Stimulated activated CD4-positive, alpha-beta T cell treated with anti-CD3 and anti-CD28 coated beads, Interleukin-12 subunit alpha, Interleukin-12 subunit beta, amount 100 ng/mL, for 4 hours (primary cell): ENCODE results near the gene FCHO2.
"Not testable (repeated sequence)": the region's sequence is repeated elsewhere in the genome, so short reads cannot be mapped to it uniquely, and the experiment has no call there.

ENCODE experiments used
- DNase-seq: peaks from one replicate; pipeline ENCODE4 v3.0.0-alpha.2; 2020

The FCHO2 gene

GRCh38 chr5:72957337-72957736 lies 1.5 kb downstream of the FCHO2 start:
- no peak for DNase-seq

GRCh38 chr5:72959257-72959656 lies 3.4 kb downstream of the FCHO2 start:
- DNase-seq: no peak

DNA sequence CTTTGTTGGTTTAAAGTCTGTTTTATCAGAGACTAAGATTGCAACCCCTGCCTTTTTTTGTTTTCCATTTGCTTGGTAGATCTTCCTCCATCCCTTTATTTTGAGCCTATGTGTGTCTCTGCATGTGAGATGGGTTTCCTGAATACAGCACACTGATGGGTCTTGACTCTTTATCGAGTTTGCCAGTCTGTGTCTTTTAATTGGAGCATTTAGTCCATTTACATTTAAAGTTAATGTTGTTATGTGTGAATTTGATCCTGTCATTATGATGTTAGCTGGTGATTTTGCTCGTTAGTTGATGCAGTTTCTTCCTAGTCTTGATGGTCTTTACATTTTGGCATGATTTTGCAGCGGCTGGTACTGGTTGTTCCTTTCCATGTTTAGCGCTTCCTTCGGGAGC lies 18.6 kb downstream of the FCHO2 start:
- DNase-seq: not testable (repeated sequence)

DNA sequence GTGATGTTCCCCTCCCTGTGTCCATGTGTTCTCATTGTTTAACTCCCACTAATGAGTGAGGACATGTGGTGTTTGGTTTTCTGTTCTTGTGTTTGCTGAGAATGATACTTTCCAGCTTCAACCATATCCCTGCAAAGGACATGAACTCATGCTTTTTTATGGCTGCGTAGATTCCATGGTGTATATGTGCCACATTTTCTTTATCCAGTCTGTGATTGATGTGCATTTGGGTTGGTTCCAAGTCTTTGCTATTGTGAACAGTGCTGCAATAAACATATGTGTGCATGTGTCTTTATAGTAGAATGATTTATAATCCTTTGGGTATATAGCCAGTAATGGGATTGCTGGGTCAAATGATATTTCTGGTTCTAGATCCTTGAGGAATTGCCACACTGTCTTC lies 21.0 kb downstream of the FCHO2 start:
- not testable (repeated sequence) for DNase-seq

GRCh38 chr5:72985719-72986118 lies 29.9 kb downstream of the FCHO2 start:
- DNase-seq: no peak

DNA sequence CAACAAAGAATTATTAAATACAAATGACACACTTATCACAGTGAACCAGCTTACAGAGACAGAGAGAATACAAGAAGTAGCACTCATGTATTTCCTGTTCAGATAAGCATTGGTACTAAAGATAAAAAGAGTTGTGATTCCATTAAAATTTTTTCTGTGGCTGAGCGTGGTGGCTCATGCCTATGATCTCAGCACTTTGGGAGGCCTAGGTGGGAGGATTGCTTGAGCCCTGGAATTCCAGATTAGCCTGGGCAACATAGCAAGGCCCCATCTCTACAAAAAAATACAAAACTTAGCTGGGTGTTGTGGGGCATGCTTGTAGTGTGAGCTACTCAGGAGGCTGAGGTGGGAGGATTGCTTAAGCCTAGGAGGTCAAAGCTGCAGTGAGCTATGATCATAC lies 32.9 kb downstream of the FCHO2 start:
- no peak for DNase-seq

- DNase-seq: no peak
Observed at GRCh38 chr5:72991394-72991793, 35.6 kb downstream of the FCHO2 start.

DNA sequence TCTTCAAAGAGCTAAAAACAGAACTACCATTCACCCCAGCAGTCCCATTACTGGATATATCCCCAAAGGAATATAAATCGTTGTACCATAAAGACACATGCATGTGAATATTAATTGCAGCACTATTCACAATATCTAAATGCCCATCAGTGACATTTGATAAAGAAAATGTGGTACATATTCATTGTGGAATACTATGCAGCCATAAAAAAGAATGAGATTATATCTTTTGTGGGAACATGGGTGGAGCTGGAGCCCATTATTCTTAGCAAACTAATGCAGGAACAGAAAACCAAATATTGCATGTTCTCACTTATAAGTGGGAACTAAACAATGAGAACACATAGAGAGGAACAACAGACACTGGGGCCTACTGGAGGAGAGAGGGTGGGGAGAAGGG lies 38.7 kb downstream of the FCHO2 start:
- no peak for DNase-seq

DNA sequence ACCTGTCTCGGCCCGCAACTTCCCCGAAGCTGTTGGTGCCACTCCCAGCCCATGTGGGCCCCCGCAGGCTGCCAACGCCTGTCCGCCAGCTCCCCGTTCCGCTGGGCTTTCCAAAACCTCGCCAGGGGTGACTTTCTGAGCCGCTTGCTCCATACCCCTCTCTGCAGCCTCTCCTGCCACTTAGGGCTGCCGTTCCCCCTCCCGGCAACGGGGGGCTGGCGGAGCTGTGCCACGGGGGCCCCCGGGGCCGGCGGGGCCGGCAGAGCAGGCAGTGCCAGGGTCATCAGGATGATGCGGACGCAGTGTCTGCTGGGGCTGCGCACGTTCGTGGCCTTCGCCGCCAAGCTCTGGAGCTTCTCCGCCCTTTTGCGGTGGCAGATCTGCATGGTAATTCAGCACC lies 40.8 kb downstream of the FCHO2 start:
- no peak for DNase-seq

GRCh38 chr5:72999916-73000315 lies 44.1 kb downstream of the FCHO2 start:
- no peak for DNase-seq

GRCh38 chr5:73005886-73006285 lies 50.0 kb downstream of the FCHO2 start:
- no peak for DNase-seq

- DNase-seq: no peak
Observed at GRCh38 chr5:73007051-73007450, 51.2 kb downstream of the FCHO2 start.

DNA sequence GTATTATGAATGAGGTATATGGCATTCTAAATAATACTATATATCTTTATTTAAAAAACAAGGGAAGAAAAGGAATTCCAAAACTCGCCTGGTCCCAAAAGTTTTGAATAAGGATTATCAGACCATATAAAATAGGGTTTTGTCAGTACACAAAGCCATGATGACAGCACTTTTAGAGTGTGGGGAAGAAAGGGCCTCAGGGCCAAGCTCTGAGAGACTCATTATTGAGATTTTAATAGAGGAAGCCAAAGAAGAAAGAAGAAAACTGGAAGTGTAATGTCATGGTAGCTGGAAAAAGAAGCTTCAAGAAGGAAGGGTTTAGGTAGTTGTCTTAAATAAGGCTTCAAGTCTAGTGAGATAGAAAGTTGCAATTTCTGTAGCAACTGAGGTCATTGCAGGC lies 53.0 kb downstream of the FCHO2 start:
- DNase-seq: no peak

- DNase-seq: not testable (repeated sequence)
Observed at GRCh38 chr5:73011612-73012011, 55.8 kb downstream of the FCHO2 start.

DNA sequence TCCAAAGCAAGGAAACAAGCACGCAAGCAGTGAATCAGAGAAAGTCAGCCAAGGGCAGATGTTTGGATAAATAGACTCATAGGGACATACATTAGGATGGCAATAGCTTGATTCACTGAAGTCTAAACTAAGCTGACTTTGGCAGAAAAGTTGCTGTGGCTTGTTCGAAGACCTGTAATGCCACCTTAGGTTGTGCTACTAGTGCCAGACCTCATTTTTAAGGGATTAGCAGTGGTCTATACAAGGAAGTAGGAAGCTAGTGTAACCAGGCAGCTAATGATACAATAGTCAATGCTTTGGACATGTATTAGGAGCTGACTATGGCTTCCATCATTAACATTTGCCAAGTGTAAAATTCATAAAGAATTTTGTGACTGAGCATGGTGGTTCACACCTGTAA lies 63.1 kb downstream of the FCHO2 start:
- DNase-seq: no peak

GRCh38 chr5:73019766-73020165 lies 63.9 kb downstream of the FCHO2 start:
- no peak for DNase-seq

DNA sequence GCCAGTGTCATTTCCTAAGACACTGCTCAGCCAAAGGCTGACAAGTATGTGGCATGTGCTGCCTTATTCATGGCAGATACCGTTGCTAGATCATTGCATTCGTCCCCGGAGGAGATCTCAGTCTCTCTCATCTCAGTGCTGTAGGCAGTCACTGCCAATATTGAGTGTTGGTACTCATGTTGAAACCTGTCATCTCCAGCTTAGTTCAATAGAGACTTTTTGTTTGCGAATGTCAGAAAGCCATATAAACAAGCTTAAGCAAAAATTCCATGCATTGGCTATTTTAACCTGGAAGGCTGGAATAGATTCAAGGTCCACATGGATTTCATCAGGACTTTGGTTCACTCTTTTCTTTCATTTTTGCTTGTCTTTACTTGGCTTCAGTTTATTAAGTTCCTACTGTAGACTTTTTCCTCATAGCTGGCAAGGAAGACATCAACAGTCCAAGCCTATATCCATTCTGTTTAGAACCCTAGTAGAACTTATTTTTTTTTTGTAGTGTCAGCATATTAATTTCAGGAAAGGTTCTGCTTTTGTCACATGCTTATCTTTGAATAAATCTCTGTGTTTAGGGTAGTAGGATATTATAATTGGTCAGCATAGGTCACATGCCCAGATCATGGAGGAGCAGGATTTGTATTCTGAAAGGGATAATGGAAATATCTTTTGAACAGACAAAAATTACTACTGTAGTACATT lies 66.8 kb downstream of the FCHO2 start:
- DNase-seq: no peak

DNA sequence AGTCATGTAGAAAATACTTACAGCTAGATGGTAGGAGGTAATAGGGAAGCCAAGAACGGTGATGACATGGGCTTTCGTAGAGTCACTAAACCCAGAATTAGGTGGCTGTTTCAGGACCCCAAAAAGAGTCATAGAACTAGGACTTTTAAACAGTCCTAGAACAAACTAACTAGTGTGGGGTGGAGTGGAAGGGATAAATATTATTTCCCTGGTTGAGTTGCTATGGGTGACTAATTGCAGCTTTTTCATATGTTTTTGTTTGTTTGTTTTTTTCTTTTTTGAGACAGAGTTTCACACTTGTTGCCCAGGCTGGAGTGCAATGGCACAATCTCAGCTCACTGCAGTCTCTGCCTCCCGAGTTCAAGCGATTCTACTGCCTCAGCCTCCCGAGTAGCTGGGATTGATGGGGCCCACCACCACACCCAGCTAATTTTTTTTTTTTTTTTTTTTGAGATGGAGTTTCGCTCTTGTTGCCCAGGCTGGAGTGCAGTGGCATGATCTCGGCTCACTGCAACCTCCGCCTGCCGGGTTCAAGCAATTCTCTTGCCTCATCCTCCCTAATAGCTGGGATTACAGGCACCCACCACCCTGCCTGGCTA lies 69.2 kb downstream of the FCHO2 start:
- not testable (repeated sequence) for DNase-seq

DNA sequence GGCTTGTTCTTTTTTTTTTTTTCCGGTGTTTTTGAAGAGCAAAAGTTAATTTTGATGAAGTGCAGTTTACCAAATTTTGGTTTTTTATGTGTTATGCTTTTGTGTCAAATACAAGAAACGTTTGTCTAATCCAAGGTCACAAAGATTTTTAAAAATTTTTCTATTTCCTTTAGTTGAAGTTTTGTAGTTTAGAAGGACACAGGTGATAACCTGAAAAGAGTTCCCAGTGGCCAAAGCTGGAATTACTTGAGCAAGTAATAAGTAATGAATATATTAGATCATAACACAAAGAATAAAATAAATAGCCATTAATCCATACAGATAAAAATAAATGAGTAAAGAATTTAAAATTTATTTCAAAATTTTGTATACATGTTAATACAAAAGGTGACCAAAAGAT lies 71.5 kb downstream of the FCHO2 start:
- DNase-seq: no peak

DNA sequence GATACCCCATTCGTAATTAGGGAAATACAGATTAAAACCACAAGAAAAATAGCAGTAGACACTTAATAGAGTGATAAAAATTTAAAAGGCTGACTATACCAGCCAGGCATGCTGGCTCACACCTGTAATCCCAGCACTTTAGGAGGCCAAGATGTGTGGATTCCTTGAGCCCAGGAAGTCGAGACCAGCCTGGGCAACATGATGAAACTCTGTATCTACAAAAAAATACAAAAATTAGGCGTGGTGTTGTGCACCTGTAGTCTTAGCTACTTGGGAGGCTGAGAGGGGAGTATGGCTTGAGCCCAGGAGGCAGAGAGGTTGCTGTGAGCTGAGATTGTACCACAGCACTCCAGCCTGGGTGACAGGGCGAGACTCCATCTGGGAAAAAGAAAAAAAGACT lies 72.0 kb downstream of the FCHO2 start:
- no peak for DNase-seq

DNA sequence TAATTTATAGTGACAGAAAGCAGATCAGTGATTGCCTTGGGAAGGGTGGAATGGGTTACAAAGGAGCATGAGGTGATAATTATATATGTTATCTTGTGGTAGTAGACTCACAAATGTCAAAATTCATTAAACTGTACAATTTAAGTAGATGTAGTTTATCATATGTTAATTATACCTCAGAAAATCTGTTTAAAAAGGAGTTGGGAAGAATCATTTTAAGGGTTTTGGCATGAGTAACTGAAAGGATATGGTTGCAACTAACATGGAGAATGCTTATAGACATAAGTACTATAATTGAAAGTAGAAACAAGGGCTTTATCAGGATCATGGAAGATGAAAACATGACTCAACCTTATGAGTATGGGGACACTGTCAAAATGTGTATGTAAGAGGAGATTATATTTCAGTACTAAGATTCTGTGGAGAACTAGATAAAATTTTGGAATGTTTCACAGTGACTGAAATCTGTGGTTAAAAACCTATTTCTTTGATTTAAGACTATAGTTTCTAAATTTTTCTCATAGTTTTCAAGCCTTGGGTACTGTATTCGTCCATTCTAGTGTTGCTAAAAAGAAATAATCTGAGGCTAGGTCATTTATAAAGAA lies 73.3 kb downstream of the FCHO2 start:
- no peak for DNase-seq

DNA sequence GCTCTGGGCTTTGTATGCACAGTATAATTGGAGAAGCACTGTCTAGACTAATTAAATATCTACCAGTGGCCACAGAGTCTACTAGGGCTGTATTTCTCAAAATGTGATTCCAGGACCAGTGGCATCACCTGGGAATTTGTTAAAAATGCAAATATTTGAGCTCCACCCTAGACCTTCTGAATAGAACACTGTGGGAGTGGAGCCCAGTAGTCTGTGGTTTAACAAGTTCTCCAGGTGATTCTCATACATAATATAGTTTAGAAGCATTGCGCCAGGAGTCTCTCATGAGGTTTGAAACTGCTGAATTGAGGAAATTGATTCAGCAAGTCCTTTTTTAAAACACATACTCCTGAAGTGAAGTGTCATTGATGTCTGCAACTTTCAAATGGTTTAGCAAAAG lies 74.7 kb downstream of the FCHO2 start:
- no peak for DNase-seq

DNA sequence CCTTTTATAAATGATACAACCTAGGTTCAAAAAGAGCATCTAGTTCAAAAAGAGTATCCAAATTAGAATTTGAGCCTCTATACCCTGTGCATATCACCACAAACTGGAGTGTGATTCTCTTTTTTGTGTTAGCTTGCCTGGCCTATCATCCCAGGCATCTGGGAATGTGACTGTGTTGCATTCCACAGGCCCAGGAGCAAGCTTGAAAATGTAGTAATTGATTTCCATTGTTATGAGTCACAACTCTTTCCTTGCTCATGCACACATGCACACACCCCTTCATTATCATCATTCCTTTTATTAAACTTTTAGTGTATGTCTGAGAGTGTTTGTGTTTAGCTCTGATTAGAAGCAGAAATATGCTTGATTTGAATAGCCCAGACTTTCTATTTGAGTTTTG lies 75.2 kb downstream of the FCHO2 start:
- no peak for DNase-seq

DNA sequence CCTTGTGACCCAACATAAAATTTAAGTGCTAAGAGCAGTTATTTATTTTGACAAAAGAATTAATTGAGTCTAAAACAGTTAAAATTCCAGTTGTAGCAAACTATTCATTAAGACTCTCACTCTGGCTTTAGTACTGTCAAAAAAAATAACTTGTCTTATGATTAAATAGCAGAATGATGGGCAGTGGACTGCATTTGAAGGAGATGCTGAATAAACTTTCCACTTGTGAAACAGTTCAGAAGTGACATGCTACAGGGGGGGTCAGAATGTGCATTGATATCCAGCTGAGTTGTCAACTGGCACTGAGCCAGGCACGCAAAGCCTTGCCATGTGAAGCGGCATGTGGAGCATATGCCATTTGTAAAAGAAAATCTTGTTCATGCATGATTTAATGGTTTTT lies 76.0 kb downstream of the FCHO2 start:
- DNase-seq: no peak

- no peak for DNase-seq
Observed at GRCh38 chr5:73032635-73033034, 76.8 kb downstream of the FCHO2 start.
